ENCODE results near the gene SLX4. TPM values are rescaled to one million over a fixed set of nuclear protein-coding genes. Genes with fewer than 3 reads are reported as not detected.

Gene SLX4
- polyA plus RNA-seq, 1 of the 3 experiments (the other 2 are of a cell fraction) = 2.1 TPM

DNA sequence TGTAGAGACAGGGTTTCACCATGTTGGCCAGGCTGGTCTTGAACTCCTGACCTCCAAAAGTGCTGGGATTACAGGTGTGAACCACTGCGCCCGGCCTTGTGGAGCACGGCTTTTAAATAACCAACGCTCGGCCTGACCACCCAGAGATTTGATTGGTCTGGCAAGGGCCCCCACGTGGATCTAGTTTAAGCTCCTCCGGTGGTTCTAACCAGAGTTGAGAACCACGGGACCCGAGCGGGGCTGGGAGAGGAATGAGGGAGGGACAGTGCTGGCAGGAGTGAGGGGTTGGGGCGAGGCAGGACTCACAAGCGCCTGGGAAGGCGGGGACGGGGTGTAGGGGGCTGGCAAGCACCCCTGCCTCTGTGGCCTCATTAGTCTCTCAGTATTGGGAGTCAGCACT lies 37.2 kb downstream of the SLX4 start:
- Histone ChIP-seq H3K4me2 (no peak overlapping the region), H3K27me3 (ENCODE audit: insufficient read depth) (no peaks in the 10 kb centered on the region), H3K9ac (no peak overlapping the region), H3K36me3 (replicated peaks in 1 of 2; ENCODE audit: control insufficient read depth in 1 of 2, insufficient read depth in 2 of 2, low read length in 1 of 2) (no peaks in the 10 kb centered on the region), H3K9me2 (no peaks in the 10 kb centered on the region), H4K20me1 (ENCODE audit: insufficient read depth) (no peaks in the 10 kb centered on the region), H3K9me3 (no peaks in the 10 kb centered on the region), H3K27ac (ENCODE audit: low read depth in 2 of 2, low read length in 1 of 2) (no peak overlapping the region), H2AFZ (ENCODE audit: low read depth) (no peak overlapping the region), H3K79me2 (ENCODE audit: insufficient read depth) (no peaks in the 10 kb centered on the region), H3K4me1 (ENCODE audit: control insufficient read depth in 1 of 2, insufficient read depth in 2 of 2, low read depth in 1 of 2, low read length in 1 of 2) (no peaks in the 10 kb centered on the region; a peak in 1 of 4 replicates), H3F3A (replicated peaks; ENCODE audit: insufficient read depth) (no peaks in the 10 kb centered on the region), H3K4me3 (ENCODE audit: low read depth in 2 of 2, low read length in 1 of 2) (no peak overlapping the region)
- TF ChIP-seq GABPA (IDR thresholded peaks at IDR 0.05; ENCODE audit: low read depth) (no peak), NRF1 (IDR thresholded peaks at IDR 0.05; ENCODE audit: low read depth, low read length) (no peak), MEF2A (IDR thresholded peaks at IDR 0.05; ENCODE audit: borderline replicate concordance, low read depth) (no peak), RCOR1 (IDR thresholded peaks at IDR 0.05; ENCODE audit: low read length) (no peak), FOSL2 (IDR thresholded peaks at IDR 0.05; ENCODE audit: borderline replicate concordance, low read depth) (no peak), EZH2phosphoT487 (IDR thresholded peaks at IDR 0.05; ENCODE audit: borderline replicate concordance, low read depth) (no peak), SIN3A (IDR thresholded peaks at IDR 0.05; ENCODE audit: borderline replicate concordance, low read depth, low read length) (no peak), TAF1 (IDR thresholded peaks at IDR 0.05; ENCODE audit: borderline replicate concordance, low read depth, low read length) (no peak), TCF12 (IDR thresholded peaks at IDR 0.05) (no peak)
- TF ChIP-seq, protein P1, sequence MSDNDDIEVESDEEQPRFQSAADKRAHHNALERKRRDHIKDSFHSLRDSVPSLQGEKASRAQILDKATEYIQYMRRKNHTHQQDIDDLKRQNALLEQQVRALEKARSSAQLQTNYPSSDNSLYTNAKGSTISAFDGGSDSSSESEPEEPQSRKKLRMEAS (IDR thresholded peaks at IDR 0.05; ENCODE audit: low read depth) = no peak
- TF ChIP-seq, protein P2, sequence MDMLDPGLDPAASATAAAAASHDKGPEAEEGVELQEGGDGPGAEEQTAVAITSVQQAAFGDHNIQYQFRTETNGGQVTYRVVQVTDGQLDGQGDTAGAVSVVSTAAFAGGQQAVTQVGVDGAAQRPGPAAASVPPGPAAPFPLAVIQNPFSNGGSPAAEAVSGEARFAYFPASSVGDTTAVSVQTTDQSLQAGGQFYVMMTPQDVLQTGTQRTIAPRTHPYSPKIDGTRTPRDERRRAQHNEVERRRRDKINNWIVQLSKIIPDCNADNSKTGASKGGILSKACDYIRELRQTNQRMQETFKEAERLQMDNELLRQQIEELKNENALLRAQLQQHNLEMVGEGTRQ (IDR thresholded peaks at IDR 0.05; ENCODE audit: borderline replicate concordance, low read depth, low read length) = no peak
- TF ChIP-seq, protein P3, sequence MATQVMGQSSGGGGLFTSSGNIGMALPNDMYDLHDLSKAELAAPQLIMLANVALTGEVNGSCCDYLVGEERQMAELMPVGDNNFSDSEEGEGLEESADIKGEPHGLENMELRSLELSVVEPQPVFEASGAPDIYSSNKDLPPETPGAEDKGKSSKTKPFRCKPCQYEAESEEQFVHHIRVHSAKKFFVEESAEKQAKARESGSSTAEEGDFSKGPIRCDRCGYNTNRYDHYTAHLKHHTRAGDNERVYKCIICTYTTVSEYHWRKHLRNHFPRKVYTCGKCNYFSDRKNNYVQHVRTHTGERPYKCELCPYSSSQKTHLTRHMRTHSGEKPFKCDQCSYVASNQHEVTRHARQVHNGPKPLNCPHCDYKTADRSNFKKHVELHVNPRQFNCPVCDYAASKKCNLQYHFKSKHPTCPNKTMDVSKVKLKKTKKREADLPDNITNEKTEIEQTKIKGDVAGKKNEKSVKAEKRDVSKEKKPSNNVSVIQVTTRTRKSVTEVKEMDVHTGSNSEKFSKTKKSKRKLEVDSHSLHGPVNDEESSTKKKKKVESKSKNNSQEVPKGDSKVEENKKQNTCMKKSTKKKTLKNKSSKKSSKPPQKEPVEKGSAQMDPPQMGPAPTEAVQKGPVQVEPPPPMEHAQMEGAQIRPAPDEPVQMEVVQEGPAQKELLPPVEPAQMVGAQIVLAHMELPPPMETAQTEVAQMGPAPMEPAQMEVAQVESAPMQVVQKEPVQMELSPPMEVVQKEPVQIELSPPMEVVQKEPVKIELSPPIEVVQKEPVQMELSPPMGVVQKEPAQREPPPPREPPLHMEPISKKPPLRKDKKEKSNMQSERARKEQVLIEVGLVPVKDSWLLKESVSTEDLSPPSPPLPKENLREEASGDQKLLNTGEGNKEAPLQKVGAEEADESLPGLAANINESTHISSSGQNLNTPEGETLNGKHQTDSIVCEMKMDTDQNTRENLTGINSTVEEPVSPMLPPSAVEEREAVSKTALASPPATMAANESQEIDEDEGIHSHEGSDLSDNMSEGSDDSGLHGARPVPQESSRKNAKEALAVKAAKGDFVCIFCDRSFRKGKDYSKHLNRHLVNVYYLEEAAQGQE (IDR thresholded peaks at IDR 0.05; ENCODE audit: low read depth, low read length) = no peak
- TF ChIP-seq, protein P4, sequence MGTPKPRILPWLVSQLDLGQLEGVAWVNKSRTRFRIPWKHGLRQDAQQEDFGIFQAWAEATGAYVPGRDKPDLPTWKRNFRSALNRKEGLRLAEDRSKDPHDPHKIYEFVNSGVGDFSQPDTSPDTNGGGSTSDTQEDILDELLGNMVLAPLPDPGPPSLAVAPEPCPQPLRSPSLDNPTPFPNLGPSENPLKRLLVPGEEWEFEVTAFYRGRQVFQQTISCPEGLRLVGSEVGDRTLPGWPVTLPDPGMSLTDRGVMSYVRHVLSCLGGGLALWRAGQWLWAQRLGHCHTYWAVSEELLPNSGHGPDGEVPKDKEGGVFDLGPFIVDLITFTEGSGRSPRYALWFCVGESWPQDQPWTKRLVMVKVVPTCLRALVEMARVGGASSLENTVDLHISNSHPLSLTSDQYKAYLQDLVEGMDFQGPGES (IDR thresholded peaks at IDR 0.05; ENCODE audit: low read depth, low read length) = no peak
- POLR2A ChIA-PET = no interaction called here
- CTCF ChIA-PET = no interaction called here
- no peak for DNase-seq
- WGBS (ENCODE audit: low lambda C conversion rate) = 79% methylated on average over 14 of the region's 14 CpGs

All from SK-N-SH (cell line).